ENCODE measurements around the gene NDUFB2. TPM values are rescaled to one million over a fixed set of nuclear protein-coding genes. Genes with fewer than 3 reads are reported as not detected.

The NDUFB2 gene
- total RNA-seq, 1 experiment from 2014 or later: 189 TPM

DNA sequence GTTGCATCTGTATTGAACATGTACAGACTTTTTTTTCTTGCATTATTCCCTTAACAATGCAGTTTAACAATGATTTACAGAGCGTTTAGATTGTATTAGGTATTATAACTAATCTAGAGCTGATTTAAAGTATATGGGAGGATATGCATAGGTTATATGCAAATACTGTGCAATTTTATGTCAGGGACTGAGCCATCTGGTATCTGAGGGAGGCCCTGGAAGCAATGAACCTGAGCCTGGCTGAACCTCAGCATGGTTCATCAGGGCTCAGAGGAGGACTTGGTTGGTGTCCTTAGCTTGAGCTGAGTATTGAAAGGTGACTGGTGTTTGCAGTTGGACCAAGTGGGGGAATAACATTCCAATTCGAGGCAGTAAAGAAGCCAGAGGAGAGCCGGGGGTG, 19.0 kb upstream of the NDUFB2 start:
- peak overlapping the region; percentile 71 for H3K27ac Mint-ChIP-seq (ENCODE audit: low read depth, unreplicated experiment)
- no TSS peak for BruUV-seq (replicated peaks)
- H3K4me1 Mint-ChIP-seq (ENCODE audit: insufficient read depth, unreplicated experiment): peaks cover 14% of the 10 kb centered on the region
- H3K9me3 Mint-ChIP-seq (ENCODE audit: unreplicated experiment): no peaks in the 10 kb centered on the region
- no peak for DNase-seq (ENCODE audit: unreplicated experiment)
- peaks cover 59% of the 10 kb centered on the region for H3K36me3 Mint-ChIP-seq (ENCODE audit: insufficient read depth, unreplicated experiment)
- H3K27me3 Mint-ChIP-seq (ENCODE audit: insufficient read depth, unreplicated experiment): no peaks in the 10 kb centered on the region
- intact Hi-C loops (cut with micrococcal nuclease): loop anchor here (5.0 kb wide), 1 partner anchor 335 kb away; the partner anchor contains the start of gene MRPS33
- TF ChIP-seq, protein P1, sequence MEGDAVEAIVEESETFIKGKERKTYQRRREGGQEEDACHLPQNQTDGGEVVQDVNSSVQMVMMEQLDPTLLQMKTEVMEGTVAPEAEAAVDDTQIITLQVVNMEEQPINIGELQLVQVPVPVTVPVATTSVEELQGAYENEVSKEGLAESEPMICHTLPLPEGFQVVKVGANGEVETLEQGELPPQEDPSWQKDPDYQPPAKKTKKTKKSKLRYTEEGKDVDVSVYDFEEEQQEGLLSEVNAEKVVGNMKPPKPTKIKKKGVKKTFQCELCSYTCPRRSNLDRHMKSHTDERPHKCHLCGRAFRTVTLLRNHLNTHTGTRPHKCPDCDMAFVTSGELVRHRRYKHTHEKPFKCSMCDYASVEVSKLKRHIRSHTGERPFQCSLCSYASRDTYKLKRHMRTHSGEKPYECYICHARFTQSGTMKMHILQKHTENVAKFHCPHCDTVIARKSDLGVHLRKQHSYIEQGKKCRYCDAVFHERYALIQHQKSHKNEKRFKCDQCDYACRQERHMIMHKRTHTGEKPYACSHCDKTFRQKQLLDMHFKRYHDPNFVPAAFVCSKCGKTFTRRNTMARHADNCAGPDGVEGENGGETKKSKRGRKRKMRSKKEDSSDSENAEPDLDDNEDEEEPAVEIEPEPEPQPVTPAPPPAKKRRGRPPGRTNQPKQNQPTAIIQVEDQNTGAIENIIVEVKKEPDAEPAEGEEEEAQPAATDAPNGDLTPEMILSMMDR (IDR thresholded peaks at IDR 0.05; ENCODE audit: unreplicated experiment): no peak
- ChIA-PET CTCF (interaction anchor here (0.6 to 1.8 kb wide), 2 partner anchors 24 to 194 kb away, joined by 3 to 5 read pairs; no protein-coding TSS in a partner anchor), POLR2A (no interaction called here)
- no peak overlapping the region for H3K4me3 Mint-ChIP-seq (ENCODE audit: unreplicated experiment)

DNA sequence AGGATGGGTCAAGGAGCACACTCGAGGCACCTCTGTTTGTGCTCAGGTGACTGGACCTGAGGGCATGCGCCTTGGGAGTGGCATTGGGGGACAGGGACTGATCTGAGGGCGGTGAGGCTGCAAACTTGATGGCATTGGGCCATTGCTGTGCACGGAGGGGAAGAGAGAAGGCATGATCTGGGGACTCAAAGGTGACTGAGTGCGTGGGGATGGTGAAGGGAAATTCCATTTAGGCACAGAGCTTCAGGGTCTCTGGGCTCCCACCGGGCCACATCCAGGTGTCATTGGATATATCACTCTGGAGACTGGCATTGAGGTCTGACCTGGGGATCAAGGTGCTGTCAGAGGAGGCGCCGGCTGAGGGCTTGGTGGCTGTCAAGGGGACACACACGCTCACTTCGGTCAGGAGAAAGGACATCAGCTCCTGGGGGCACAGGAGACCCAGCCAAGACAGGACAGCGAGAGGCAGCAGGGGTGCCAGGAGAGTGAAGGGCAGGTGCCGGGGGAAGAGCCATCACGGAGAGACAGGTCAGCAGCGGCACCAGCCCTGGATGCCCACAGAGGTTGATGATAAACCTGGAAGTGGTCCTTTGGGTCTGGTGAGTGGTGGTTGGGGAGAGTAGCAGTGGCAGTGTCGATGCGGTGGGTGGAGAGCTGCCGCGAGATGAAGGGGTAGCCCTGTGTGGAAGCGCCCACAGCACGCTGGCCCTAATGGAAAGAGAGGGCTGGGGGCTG, 18.3 kb upstream of the NDUFB2 start:
- Mint-ChIP-seq H3K27me3 (ENCODE audit: insufficient read depth, unreplicated experiment) (no peaks in the 10 kb centered on the region), H3K4me1 (ENCODE audit: insufficient read depth, unreplicated experiment) (peaks cover 14% of the 10 kb centered on the region), H3K4me3 (ENCODE audit: unreplicated experiment) (no peak overlapping the region), H3K36me3 (ENCODE audit: insufficient read depth, unreplicated experiment) (peaks cover 63% of the 10 kb centered on the region), H3K27ac (ENCODE audit: low read depth, unreplicated experiment) (peak overlapping the region; percentile 71), H3K9me3 (ENCODE audit: unreplicated experiment) (no peaks in the 10 kb centered on the region)
- intact Hi-C loops (cut with micrococcal nuclease): loop anchor here (5.0 kb wide), 1 partner anchor 334 kb away; the partner anchor contains the start of gene MRPS33
- ChIA-PET CTCF (interaction anchor here (0.6 to 1.8 kb wide), 4 partner anchors 25 to 193 kb away, joined by 3 to 5 read pairs (median 3); no protein-coding TSS in a partner anchor), POLR2A (no interaction called here)
- DNase-seq (ENCODE audit: unreplicated experiment): no peak
- TF ChIP-seq, protein P1 (IDR thresholded peaks at IDR 0.05; ENCODE audit: unreplicated experiment): no peak
- BruUV-seq (replicated peaks): no TSS peak

DNA sequence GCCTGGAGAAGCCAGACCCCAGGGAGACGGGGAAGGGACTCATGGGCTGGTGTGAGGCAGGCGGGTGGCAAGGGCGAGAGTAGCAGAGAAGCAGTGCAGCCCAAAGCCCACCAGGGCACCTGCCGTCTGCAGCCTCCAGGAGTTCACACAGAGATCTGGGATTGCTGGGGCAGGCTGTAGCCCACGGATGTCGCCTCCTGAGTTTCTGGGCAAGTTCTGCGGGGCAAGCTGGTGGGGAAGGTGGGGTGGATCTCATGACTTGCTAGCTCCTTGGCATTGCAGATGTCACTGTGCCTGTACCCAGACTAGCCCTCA, 17.7 kb upstream of the NDUFB2 start:
- Mint-ChIP-seq H3K4me1 (ENCODE audit: insufficient read depth, unreplicated experiment) (peaks cover 14% of the 10 kb centered on the region), H3K27ac (ENCODE audit: low read depth, unreplicated experiment) (no peak overlapping the region), H3K9me3 (ENCODE audit: unreplicated experiment) (no peaks in the 10 kb centered on the region), H3K27me3 (ENCODE audit: insufficient read depth, unreplicated experiment) (no peaks in the 10 kb centered on the region), H3K36me3 (ENCODE audit: insufficient read depth, unreplicated experiment) (peaks cover 67% of the 10 kb centered on the region), H3K4me3 (ENCODE audit: unreplicated experiment) (no peak overlapping the region)
- intact Hi-C loops (cut with micrococcal nuclease): loop anchor here (5.0 kb wide), 1 partner anchor 334 kb away; the partner anchor contains the start of gene MRPS33
- POLR2A ChIA-PET: no interaction called here
- CTCF ChIA-PET: interaction anchor here (0.6 kb wide), 1 partner anchor 27 kb away, joined by 3 read pairs; no protein-coding TSS in a partner anchor
- no peak for DNase-seq (ENCODE audit: unreplicated experiment)
- TF ChIP-seq, protein P1 (IDR thresholded peaks at IDR 0.05; ENCODE audit: unreplicated experiment): no peak
- BruUV-seq (replicated peaks): no TSS peak

DNA sequence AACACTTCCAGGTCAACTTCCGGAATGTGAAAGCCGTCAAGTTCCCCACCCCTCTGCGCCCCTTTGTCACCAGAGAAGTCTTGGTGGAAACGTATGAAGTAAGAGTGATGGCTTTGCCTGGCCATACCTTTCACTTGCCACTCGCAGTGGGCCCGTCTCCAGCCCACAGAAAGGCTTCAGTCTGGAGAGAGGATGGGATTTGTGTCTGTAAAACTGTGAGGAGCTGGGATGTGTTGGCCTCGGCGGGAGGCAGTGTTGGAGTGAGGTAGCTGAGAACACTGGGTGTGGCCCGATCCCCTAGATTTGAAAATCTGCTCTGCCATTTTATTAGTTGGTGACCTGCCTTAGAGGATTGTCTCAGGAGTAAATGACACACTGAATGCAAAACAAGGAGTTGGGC, 17.3 kb upstream of the NDUFB2 start:
- BruUV-seq (replicated peaks): no TSS peak
- TF ChIP-seq, protein P1 (IDR thresholded peaks at IDR 0.05; ENCODE audit: unreplicated experiment): no peak
- ChIA-PET CTCF (interaction anchor here (0.6 kb wide), 1 partner anchor 28 kb away, joined by 3 read pairs; no protein-coding TSS in a partner anchor), POLR2A (no interaction called here)
- peaks cover 12% of the 10 kb centered on the region for H3K4me1 Mint-ChIP-seq (ENCODE audit: insufficient read depth, unreplicated experiment)
- H3K36me3 Mint-ChIP-seq (ENCODE audit: insufficient read depth, unreplicated experiment): peaks cover 68% of the 10 kb centered on the region
- no peak for DNase-seq (ENCODE audit: unreplicated experiment)
- no peak overlapping the region for H3K4me3 Mint-ChIP-seq (ENCODE audit: unreplicated experiment)
- no peaks in the 10 kb centered on the region for H3K27me3 Mint-ChIP-seq (ENCODE audit: insufficient read depth, unreplicated experiment)
- no peaks in the 10 kb centered on the region for H3K9me3 Mint-ChIP-seq (ENCODE audit: unreplicated experiment)
- H3K27ac Mint-ChIP-seq (ENCODE audit: low read depth, unreplicated experiment): no peak overlapping the region
- intact Hi-C loops (cut with micrococcal nuclease): loop anchor here (5.0 kb wide), 1 partner anchor 333 kb away; the partner anchor contains the start of gene MRPS33
